ENCODE data around the gene PTPN4. TPM values are rescaled to one million over a fixed set of nuclear protein-coding genes. Genes with fewer than 3 reads are reported as not detected.
A peak's percentile ranks its signal among the peaks of the same experiment; 100 is the strongest.

The PTPN4 gene
- total RNA-seq, 1 experiment from 2014 or later, result 52.4 TPM

GRCh38 chr2:119837350-119837749, 77.6 kb downstream of the PTPN4 start:
- CTCF ChIA-PET, result interaction anchor here (0.9 kb wide), 1 partner anchor 117 kb away, joined by 3 read pairs; no protein-coding TSS in a partner anchor
- Mint-ChIP-seq H3K36me3 (ENCODE audit: insufficient read depth, unreplicated experiment) (peaks cover 9% of the 10 kb centered on the region), H3K27ac (ENCODE audit: unreplicated experiment) (no peak overlapping the region), H3K27me3 (ENCODE audit: unreplicated experiment) (no peaks in the 10 kb centered on the region), H3K9me3 (ENCODE audit: low read depth, unreplicated experiment) (no peaks in the 10 kb centered on the region), H3K4me1 (ENCODE audit: low read depth, unreplicated experiment) (peaks cover 28% of the 10 kb centered on the region), H3K4me3 (ENCODE audit: low read depth, unreplicated experiment) (no peak overlapping the region)
- intact Hi-C loops (cut with micrococcal nuclease; ENCODE audit: unreplicated experiment), result no loop called here
- no TSS peak for BruUV-seq (replicated peaks)
- TF ChIP-seq, protein P1, sequence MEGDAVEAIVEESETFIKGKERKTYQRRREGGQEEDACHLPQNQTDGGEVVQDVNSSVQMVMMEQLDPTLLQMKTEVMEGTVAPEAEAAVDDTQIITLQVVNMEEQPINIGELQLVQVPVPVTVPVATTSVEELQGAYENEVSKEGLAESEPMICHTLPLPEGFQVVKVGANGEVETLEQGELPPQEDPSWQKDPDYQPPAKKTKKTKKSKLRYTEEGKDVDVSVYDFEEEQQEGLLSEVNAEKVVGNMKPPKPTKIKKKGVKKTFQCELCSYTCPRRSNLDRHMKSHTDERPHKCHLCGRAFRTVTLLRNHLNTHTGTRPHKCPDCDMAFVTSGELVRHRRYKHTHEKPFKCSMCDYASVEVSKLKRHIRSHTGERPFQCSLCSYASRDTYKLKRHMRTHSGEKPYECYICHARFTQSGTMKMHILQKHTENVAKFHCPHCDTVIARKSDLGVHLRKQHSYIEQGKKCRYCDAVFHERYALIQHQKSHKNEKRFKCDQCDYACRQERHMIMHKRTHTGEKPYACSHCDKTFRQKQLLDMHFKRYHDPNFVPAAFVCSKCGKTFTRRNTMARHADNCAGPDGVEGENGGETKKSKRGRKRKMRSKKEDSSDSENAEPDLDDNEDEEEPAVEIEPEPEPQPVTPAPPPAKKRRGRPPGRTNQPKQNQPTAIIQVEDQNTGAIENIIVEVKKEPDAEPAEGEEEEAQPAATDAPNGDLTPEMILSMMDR (IDR thresholded peaks at IDR 0.05; ENCODE audit: unreplicated experiment), result no peak
- no peak for DNase-seq

DNA sequence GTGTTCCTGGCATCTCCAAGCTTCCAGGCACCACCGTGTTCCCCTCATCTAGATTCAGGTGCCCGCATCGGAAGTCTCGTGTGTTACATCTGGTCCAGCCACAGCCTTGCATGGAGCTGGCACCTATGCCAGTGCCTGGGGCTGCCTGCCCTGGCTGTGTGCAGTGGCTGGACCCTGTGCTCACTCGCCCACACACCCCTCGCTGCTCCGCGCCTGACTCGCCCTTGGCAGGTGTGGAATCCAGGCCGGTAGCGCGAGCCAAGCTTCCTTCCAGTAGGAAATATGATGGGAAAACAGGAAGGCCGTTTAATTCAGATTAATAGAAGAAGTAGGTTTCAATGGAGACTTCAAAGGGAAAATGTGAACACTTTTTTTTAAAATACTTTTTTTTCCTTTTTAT, 78.0 kb downstream of the PTPN4 start:
- H3K27ac Mint-ChIP-seq (ENCODE audit: unreplicated experiment), result no peak overlapping the region
- TF ChIP-seq, protein P1 (IDR thresholded peaks at IDR 0.05; ENCODE audit: unreplicated experiment), result no peak
- peaks cover 28% of the 10 kb centered on the region for H3K4me1 Mint-ChIP-seq (ENCODE audit: low read depth, unreplicated experiment)
- BruUV-seq (replicated peaks), result no TSS peak
- DNase-seq, result no peak
- CTCF ChIA-PET, result interaction anchor here (0.9 kb wide), 1 partner anchor 118 kb away, joined by 3 read pairs; no protein-coding TSS in a partner anchor
- H3K36me3 Mint-ChIP-seq (ENCODE audit: insufficient read depth, unreplicated experiment), result peaks cover 9% of the 10 kb centered on the region
- H3K4me3 Mint-ChIP-seq (ENCODE audit: low read depth, unreplicated experiment), result no peak overlapping the region
- intact Hi-C loops (cut with micrococcal nuclease; ENCODE audit: unreplicated experiment), result no loop called here
- no peaks in the 10 kb centered on the region for H3K27me3 Mint-ChIP-seq (ENCODE audit: unreplicated experiment)
- no peaks in the 10 kb centered on the region for H3K9me3 Mint-ChIP-seq (ENCODE audit: low read depth, unreplicated experiment)

GRCh38 chr2:119838179-119838578, 78.5 kb downstream of the PTPN4 start:
- Mint-ChIP-seq H3K9me3 (ENCODE audit: low read depth, unreplicated experiment) (no peaks in the 10 kb centered on the region), H3K36me3 (ENCODE audit: insufficient read depth, unreplicated experiment) (peaks cover 9% of the 10 kb centered on the region), H3K4me1 (ENCODE audit: low read depth, unreplicated experiment) (peaks cover 28% of the 10 kb centered on the region), H3K27me3 (ENCODE audit: unreplicated experiment) (no peaks in the 10 kb centered on the region), H3K27ac (ENCODE audit: unreplicated experiment) (no peak overlapping the region), H3K4me3 (ENCODE audit: low read depth, unreplicated experiment) (no peak overlapping the region)
- peak; percentile 24 for DNase-seq
- CTCF ChIA-PET, result interaction anchor here (0.9 kb wide), 1 partner anchor 118 kb away, joined by 3 read pairs; no protein-coding TSS in a partner anchor
- TF ChIP-seq, protein P1 (IDR thresholded peaks at IDR 0.05; ENCODE audit: unreplicated experiment), result no peak
- no TSS peak for BruUV-seq (replicated peaks)
- intact Hi-C loops (cut with micrococcal nuclease; ENCODE audit: unreplicated experiment), result no loop called here

GRCh38 chr2:119841550-119841949, 81.8 kb downstream of the PTPN4 start:
- H3K9me3 Mint-ChIP-seq (ENCODE audit: low read depth, unreplicated experiment), result no peaks in the 10 kb centered on the region
- DNase-seq, result no peak
- H3K4me1 Mint-ChIP-seq (ENCODE audit: low read depth, unreplicated experiment), result peaks cover 40% of the 10 kb centered on the region
- peaks cover 11% of the 10 kb centered on the region for H3K36me3 Mint-ChIP-seq (ENCODE audit: insufficient read depth, unreplicated experiment)
- no peaks in the 10 kb centered on the region for H3K27me3 Mint-ChIP-seq (ENCODE audit: unreplicated experiment)
- H3K27ac Mint-ChIP-seq (ENCODE audit: unreplicated experiment), result no peak overlapping the region
- CTCF ChIA-PET, result interaction anchor here (0.7 kb wide), 1 partner anchor 19 kb away, joined by 3 read pairs; no protein-coding TSS in a partner anchor
- no TSS peak for BruUV-seq (replicated peaks)
- TF ChIP-seq, protein P1 (IDR thresholded peaks at IDR 0.05; ENCODE audit: unreplicated experiment), result no peak
- H3K4me3 Mint-ChIP-seq (ENCODE audit: low read depth, unreplicated experiment), result no peak overlapping the region
- intact Hi-C loops (cut with micrococcal nuclease; ENCODE audit: unreplicated experiment), result no loop called here

All from Calu3 (cell line).